Transverse colon (tissue), 4 donors: ENCODE data around the gene IFI27L1. TPM values are rescaled to one million over a fixed set of nuclear protein-coding genes. Genes with fewer than 3 reads are reported as not detected.

Experiments
- DNase-seq: peaks from one replicate; pipeline ENCODE4 v3.0.0-alpha.2; 2019
- H3K27ac ChIP-seq, 4 donors: fragments of 200-600 bp; sonication (generic); 2 replicates each; pipeline ENCODE4 v1.5.1; 2016 to 2018; ENCODE audit warnings: inconsistent platforms in 4 of 4
- H3K27me3 ChIP-seq: fragments of 200-600 bp; sonication (generic); 2 replicates; pipeline ENCODE4 v1.5.1; 2017; ENCODE audit warnings: inconsistent platforms
- H3K36me3 ChIP-seq, 4 donors: fragments of 200-600 bp; sonication (generic); 2 replicates each; pipeline ENCODE4 v1.5.1; 2017 to 2019; ENCODE audit warnings: inconsistent platforms in 4 of 4
- H3K4me1 ChIP-seq, 4 donors: fragments of 200-600 bp; sonication (generic); 2 replicates each; pipeline ENCODE4 v1.5.1; 2017 to 2020; ENCODE audit warnings: inconsistent platforms in 4 of 4
- H3K4me3 ChIP-seq, 4 donors: fragments of 200-600 bp; sonication (generic); 1 replicate in 1 of 4; 2 replicates in 3 of 4; pipeline versions ENCODE4 v1.5.1 to v1.6.1; 2017 to 2019; ENCODE audit warnings: inconsistent platforms in 4 of 4
- H3K9me3 ChIP-seq, 2 donors: fragments of 200-600 bp; sonication (generic); 2 replicates each; pipeline ENCODE4 v1.5.1; 2017 to 2019; ENCODE audit warnings: inconsistent platforms in 2 of 2
- CTCF ChIP-seq, 5 experiments: fragments of 200-600 bp in 3 of 5; fragments of 450-650 bp in 2 of 5; sonication (generic) in 3 of 5; IDR thresholded peaks; 1 replicate in 2 of 5; 2 replicates in 3 of 5; pipeline ENCODE4 v1.5.1; 2016 to 2017; ENCODE audit warnings: antibody characterized with exemption in 5 of 5, inconsistent platforms in 3 of 5, mild to moderate bottlenecking in 2 of 5, moderate library complexity in 1 of 5
- EP300 ChIP-seq: sonication (generic); formaldehyde crosslinking; IDR thresholded peaks from one replicate; pipeline ENCODE4 v1.6.1; 2017; ENCODE audit warnings: antibody characterized with exemption, low read depth
- POLR2A ChIP-seq: fragments of 450-650 bp; IDR thresholded peaks from one replicate; pipeline ENCODE4 v1.6.1; 2016; ENCODE audit warnings: antibody characterized with exemption, mild to moderate bottlenecking, moderate library complexity
- POLR2AphosphoS5 ChIP-seq, 3 donors: sonication (generic); formaldehyde crosslinking; IDR thresholded peaks; one replicate each; pipeline ENCODE4 v1.6.1; 2016; ENCODE audit warnings: antibody characterized with exemption in 3 of 3
- WGBS, 2 donors: methylation state at CpG; one replicate each; pipeline ENCODE4 v1.1.5; 2018; ENCODE audit warnings: low coverage in 1 of 2; 5-methylcytosine and 5-hydroxymethylcytosine counted together
- in situ Hi-C, 4 donors: fragments of 200-750 bp; cut with MboI; loops; one replicate each; pipeline versions ENCODE4 v1.15.0 to v1.15.1; 2017; ENCODE audit warnings: low sequenced_read_pairs in 3 of 4, low pct_ligation_motif_present in 1 of 4, low pct_unique_long_range_greater_than_20kb in 1 of 4
- intact Hi-C: fragments of 100-400 bp; cut with DNase I; formaldehyde crosslinking; loops from one replicate; pipeline ENCODE4 v1.15.1; 2023; ENCODE audit warnings: low total_unique reads
- total RNA-seq, 4 donors: library from RNA; depleted of rRNA; stranded (reverse); fragments of >200 nt; gene quantifications; one replicate each; pipeline ENCODE4 v1.1.0, GENCODE V29; 2016

The IFI27L1 gene
- total RNA-seq, 4 donors from 2014 or later, result 12.3 to 21.3 (median 17.9) TPM; not detected in 1

DNA sequence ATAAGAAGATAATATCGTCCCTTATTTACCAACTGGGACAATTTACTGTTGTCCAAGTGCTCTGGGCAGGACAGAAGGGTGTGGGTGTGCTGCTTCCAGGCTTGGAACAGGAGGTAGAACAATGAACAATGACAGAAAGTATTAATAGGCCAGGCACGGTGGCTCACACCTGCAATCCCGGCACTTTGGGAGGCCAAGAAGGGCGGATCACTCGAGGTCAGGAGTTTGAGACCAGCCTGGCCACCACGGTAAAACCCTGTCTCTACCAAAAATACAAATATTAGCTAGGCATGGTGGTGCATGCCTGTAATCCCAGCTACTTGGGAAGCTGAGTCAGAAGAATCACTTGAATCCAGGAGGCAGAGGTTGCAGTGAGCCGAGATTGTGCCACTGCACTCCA, 32.0 kb downstream of the IFI27L1 start:
- Histone ChIP-seq H3K4me3 (no peak overlapping the region), H3K36me3 (no peaks in the 10 kb centered on the region), H3K27ac (peak overlapping the region; percentile 83 to 92 (median 85)), H3K27me3 (no peaks in the 10 kb centered on the region), H3K4me1 (peaks cover 3 to 59% (median 35%) of the 10 kb centered on the region in 4 donors), H3K9me3 (no peaks in the 10 kb centered on the region)
- in situ Hi-C loops, result no loop called here
- DNase-seq, result no peak
- TF ChIP-seq CTCF (IDR thresholded peaks at IDR 0.05), result no peak
- no peak for TF ChIP-seq POLR2AphosphoS5 (IDR thresholded peaks at IDR 0.05)
- TF ChIP-seq POLR2A, result no peak
- no peak for TF ChIP-seq EP300
- intact Hi-C loops, result no loop called here
- 29 to 65% methylated on average over 1 to 7 of the region's 7 CpGs for WGBS, 2 donors

- peak; percentile 73 for DNase-seq
- H3K9me3 ChIP-seq, result no peaks in the 10 kb centered on the region
- TF ChIP-seq EP300 (no peak), POLR2AphosphoS5 (IDR thresholded peaks at IDR 0.05) (no peak), POLR2A (no peak), CTCF (IDR thresholded peaks at IDR 0.05) (no peak)
- H3K4me1 ChIP-seq, result peaks cover 3 to 59% (median 35%) of the 10 kb centered on the region in 4 donors
- intact Hi-C loops (no loop called here), in situ Hi-C loops (no loop called here)
- H3K27me3 ChIP-seq, result no peaks in the 10 kb centered on the region
- 51 to 53% methylated on average over 3 to 6 of the region's 6 CpGs for WGBS, 2 donors
- no peak overlapping the region for H3K4me3 ChIP-seq
- peak overlapping the region; percentile 83 to 92 (median 85) for H3K27ac ChIP-seq
- H3K36me3 ChIP-seq, result no peaks in the 10 kb centered on the region
These were observed 32.4 kb downstream of the IFI27L1 start for GRCh38 chr14:94113490-94113889.

- Histone ChIP-seq H3K4me1 (peaks cover 3 to 59% (median 35%) of the 10 kb centered on the region in 4 donors), H3K27me3 (no peaks in the 10 kb centered on the region), H3K36me3 (no peaks in the 10 kb centered on the region), H3K4me3 (no peak overlapping the region), H3K27ac (peak overlapping the region; percentile 83 to 92 (median 85)), H3K9me3 (no peaks in the 10 kb centered on the region)
- intact Hi-C loops (no loop called here), in situ Hi-C loops (no loop called here)
- DNase-seq, result no peak
- WGBS, 2 donors, result 76 to 80% methylated on average over 4 to 5 of the region's 5 CpGs
- TF ChIP-seq POLR2A (no peak), EP300 (no peak), CTCF (IDR thresholded peaks at IDR 0.05) (no peak), POLR2AphosphoS5 (IDR thresholded peaks at IDR 0.05) (no peak)
These were observed 32.9 kb downstream of the IFI27L1 start for GRCh38 chr14:94113908-94114588.

DNA sequence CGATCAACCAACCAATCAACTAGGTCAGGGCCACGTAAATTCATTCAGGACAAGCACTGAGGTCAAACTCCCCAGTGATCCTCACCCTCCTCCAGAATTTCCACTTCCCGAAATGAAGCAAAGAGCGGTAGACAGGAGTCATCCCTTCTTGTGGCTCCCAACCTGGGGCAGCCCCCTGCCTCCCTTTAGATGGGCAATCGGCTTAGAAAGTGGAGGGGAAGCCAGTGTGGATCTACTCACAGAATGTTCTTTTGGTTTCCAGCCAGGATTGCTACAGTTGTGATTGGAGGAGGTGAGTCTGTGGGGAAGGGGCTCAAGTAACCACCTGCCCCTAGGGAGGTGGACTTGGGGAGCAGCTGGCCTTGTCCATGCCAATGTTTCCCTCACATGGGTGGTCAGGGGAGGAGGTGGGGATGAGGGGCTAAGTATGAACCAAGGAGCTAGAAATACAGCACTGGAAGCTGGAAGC, 33.5 kb downstream of the IFI27L1 start:
- Histone ChIP-seq H3K27ac (peak overlapping the region; percentile 83 to 92 (median 85)), H3K4me1 (peaks cover 3 to 58% (median 35%) of the 10 kb centered on the region in 4 donors), H3K9me3 (peaks cover 0 to 6% of the 10 kb centered on the region in 2 donors), H3K36me3 (no peaks in the 10 kb centered on the region), H3K4me3 (no peak overlapping the region), H3K27me3 (no peaks in the 10 kb centered on the region)
- TF ChIP-seq CTCF (IDR thresholded peaks at IDR 0.05) (no peak), POLR2AphosphoS5 (IDR thresholded peaks at IDR 0.05) (no peak), POLR2A (no peak), EP300 (no peak)
- no peak for DNase-seq
- WGBS, 2 donors, result 79% methylated on average over 5 of the region's 5 CpGs; no CpG with 5 or more reads in 1 of the 2 donors
- in situ Hi-C loops (no loop called here), intact Hi-C loops (no loop called here)
